DND-41 (cell line): ENCODE results near the gene ANKS1A.

Source experiments
- ATAC-seq: fragments of 200-7000 bp; cut with Tn5 transposase; 3 replicates; pipeline ENCODE4 v1.9.1; 2021; ENCODE audit warnings: low read depth; ENCODE audit not compliant: insufficient read depth
- DNase-seq: peaks from one replicate; pipeline ENCODE4 v3.0.0-alpha.2; 2020
- H2AFZ ChIP-seq: 2 replicates; pipeline ENCODE4 v1.6.0; 2012; ENCODE audit warnings: low read depth, low read length
- H3K27ac ChIP-seq: 2 replicates; pipeline ENCODE4 v1.5.1; 2012; ENCODE audit warnings: low read length, inconsistent platforms
- H3K27me3 ChIP-seq: fragments of 200-600 bp; sonication (generic); 2 replicates; pipeline ENCODE4 v1.6.0; 2012; ENCODE audit warnings: low read length, mild to moderate bottlenecking, inconsistent platforms; ENCODE audit not compliant: insufficient read depth, poor library complexity
- H3K36me3 ChIP-seq: 2 replicates; pipeline ENCODE4 v1.5.1; 2012; ENCODE audit warnings: low read length, inconsistent platforms; ENCODE audit not compliant: insufficient read depth
- H3K4me1 ChIP-seq: 2 replicates; pipeline ENCODE4 v1.5.1; 2012; ENCODE audit warnings: mild to moderate bottlenecking, low read length; ENCODE audit not compliant: insufficient read depth
- H3K4me2 ChIP-seq: 2 replicates; pipeline ENCODE4 v1.6.0; 2012; ENCODE audit warnings: mild to moderate bottlenecking, moderate library complexity, low read length, inconsistent platforms; ENCODE audit not compliant: insufficient read depth
- H3K4me3 ChIP-seq, 2 experiments: fragments of 200-600 bp in 1 of 2; shearing (Covaris generic) in 1 of 2; 2 replicates each; pipeline ENCODE4 v1.5.1; 2012 to 2016; ENCODE audit warnings: inconsistent platforms in 2 of 2, low read length in 2 of 2, mild to moderate bottlenecking in 2 of 2, low read depth in 1 of 2, moderate library complexity in 1 of 2
- H3K79me2 ChIP-seq: 2 replicates; pipeline ENCODE4 v1.6.0; 2012; ENCODE audit warnings: low read length, inconsistent platforms; ENCODE audit not compliant: insufficient read depth
- H3K9ac ChIP-seq: 2 replicates; pipeline ENCODE4 v1.6.0; 2012; ENCODE audit warnings: low read depth, mild to moderate bottlenecking, inconsistent platforms, low read length, moderate library complexity
- H3K9me3 ChIP-seq: 2 replicates; pipeline ENCODE4 v1.5.1; 2012; ENCODE audit warnings: low read length, moderate library complexity, mild to moderate bottlenecking, inconsistent platforms; ENCODE audit not compliant: insufficient read depth, severe bottlenecking
- H4K20me1 ChIP-seq: 2 replicates; pipeline ENCODE4 v1.6.0; 2012; ENCODE audit warnings: low read length; ENCODE audit not compliant: insufficient read depth
- EZH2 ChIP-seq: IDR thresholded peaks from 3 replicates; pipeline ENCODE4 v1.6.1; 2012; ENCODE audit warnings: borderline replicate concordance, low read depth, mild to moderate bottlenecking, moderate library complexity, low read length, inconsistent platforms; ENCODE audit not compliant: severe bottlenecking
- TF ChIP-seq, protein P1 (sequence below): IDR thresholded peaks from 2 replicates; pipeline ENCODE4 v1.5.1; 2012; ENCODE audit warnings: borderline replicate concordance, low read length, moderate library complexity, mild to moderate bottlenecking; ENCODE audit not compliant: poor library complexity, severe bottlenecking; ENCODE audit errors: extremely low read depth

Gene ANKS1A

DNA sequence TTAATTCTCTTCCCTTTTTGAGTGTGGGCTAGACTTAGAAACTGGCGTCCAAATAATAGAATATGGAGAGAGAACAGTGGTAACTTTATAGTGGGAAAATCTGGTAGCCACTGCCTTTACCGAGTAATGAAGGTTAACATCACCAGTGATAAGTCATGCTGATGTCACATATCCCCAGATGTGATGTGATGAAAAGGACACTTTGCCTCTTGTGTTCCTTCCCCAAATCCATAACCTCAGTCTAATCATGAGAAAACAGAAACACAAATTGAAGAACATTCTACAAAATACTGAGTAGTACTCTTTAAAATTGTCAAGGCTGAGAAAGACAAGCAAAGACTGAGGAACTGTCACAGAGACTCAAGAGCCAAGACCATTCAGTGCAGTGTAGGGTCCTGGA is 17.8 kb downstream of the ANKS1A start:
- TF ChIP-seq, protein P1, sequence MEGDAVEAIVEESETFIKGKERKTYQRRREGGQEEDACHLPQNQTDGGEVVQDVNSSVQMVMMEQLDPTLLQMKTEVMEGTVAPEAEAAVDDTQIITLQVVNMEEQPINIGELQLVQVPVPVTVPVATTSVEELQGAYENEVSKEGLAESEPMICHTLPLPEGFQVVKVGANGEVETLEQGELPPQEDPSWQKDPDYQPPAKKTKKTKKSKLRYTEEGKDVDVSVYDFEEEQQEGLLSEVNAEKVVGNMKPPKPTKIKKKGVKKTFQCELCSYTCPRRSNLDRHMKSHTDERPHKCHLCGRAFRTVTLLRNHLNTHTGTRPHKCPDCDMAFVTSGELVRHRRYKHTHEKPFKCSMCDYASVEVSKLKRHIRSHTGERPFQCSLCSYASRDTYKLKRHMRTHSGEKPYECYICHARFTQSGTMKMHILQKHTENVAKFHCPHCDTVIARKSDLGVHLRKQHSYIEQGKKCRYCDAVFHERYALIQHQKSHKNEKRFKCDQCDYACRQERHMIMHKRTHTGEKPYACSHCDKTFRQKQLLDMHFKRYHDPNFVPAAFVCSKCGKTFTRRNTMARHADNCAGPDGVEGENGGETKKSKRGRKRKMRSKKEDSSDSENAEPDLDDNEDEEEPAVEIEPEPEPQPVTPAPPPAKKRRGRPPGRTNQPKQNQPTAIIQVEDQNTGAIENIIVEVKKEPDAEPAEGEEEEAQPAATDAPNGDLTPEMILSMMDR: no peak
- TF ChIP-seq EZH2: no peak
- no peak for DNase-seq
- H3K79me2 ChIP-seq: no peaks in the 10 kb centered on the region
- H3K9me3 ChIP-seq: no peaks in the 10 kb centered on the region
- no peak overlapping the region for H3K9ac ChIP-seq
- H3K4me1 ChIP-seq: no peaks in the 10 kb centered on the region
- H2AFZ ChIP-seq: no peak overlapping the region
- H3K4me2 ChIP-seq: no peak overlapping the region
- no peak for ATAC-seq
- H3K36me3 ChIP-seq: no peaks in the 10 kb centered on the region
- H3K4me3 ChIP-seq: no peak overlapping the region
- H4K20me1 ChIP-seq: peaks cover 30% of the 10 kb centered on the region
- no peak overlapping the region for H3K27ac ChIP-seq
- no peaks in the 10 kb centered on the region for H3K27me3 ChIP-seq

GRCh38 chr6:34908194-34908593 is 19.1 kb downstream of the ANKS1A start:
- H2AFZ ChIP-seq: no peak overlapping the region
- H3K9me3 ChIP-seq: no peaks in the 10 kb centered on the region
- TF ChIP-seq, protein P1: no peak
- TF ChIP-seq EZH2: no peak
- no peak overlapping the region for H3K27ac ChIP-seq
- H3K4me2 ChIP-seq: no peak overlapping the region
- H3K36me3 ChIP-seq: no peaks in the 10 kb centered on the region
- no peaks in the 10 kb centered on the region for H3K27me3 ChIP-seq
- peaks cover 11% of the 10 kb centered on the region for H3K4me1 ChIP-seq
- DNase-seq: no peak
- no peak overlapping the region for H3K9ac ChIP-seq
- H3K4me3 ChIP-seq: no peak overlapping the region
- ATAC-seq: no peak
- no peaks in the 10 kb centered on the region for H3K79me2 ChIP-seq
- H4K20me1 ChIP-seq: peaks cover 42% of the 10 kb centered on the region

DNA sequence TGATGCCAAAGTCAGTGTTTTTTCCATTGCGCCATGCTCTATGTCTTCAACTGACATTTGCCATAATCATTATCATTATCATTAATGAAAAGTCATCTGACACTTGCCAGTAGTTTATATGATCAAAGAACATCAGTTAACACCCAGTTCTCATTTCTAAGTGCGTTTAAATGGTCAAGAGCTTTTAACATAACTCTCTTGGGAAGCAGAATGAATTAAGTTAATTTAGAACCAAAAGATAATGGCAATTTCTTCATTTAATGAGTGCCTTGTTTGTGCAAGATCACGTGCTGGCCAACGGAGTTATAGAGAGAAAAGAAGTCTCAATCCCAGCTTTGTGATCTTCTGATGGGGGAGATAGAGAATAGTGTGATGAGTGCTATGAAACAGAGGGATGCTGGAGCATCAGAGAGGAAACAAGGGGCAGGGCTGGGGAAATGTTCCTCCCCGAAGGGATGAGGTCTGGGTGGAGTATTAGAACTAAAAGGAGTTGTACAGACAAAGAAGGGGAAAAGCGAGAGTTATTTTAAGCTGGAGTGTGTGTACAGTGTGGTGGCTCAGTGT is 20.3 kb downstream of the ANKS1A start:
- H3K4me1 ChIP-seq: peaks cover 11% of the 10 kb centered on the region
- H3K27ac ChIP-seq: no peak overlapping the region
- H4K20me1 ChIP-seq: peaks cover 46% of the 10 kb centered on the region
- H2AFZ ChIP-seq: no peak overlapping the region
- ATAC-seq: no peak
- H3K36me3 ChIP-seq: no peaks in the 10 kb centered on the region
- no peaks in the 10 kb centered on the region for H3K9me3 ChIP-seq
- TF ChIP-seq, protein P1: no peak
- no peak for TF ChIP-seq EZH2
- H3K4me2 ChIP-seq: no peak overlapping the region
- no peak overlapping the region for H3K4me3 ChIP-seq
- DNase-seq: no peak
- no peak overlapping the region for H3K9ac ChIP-seq
- H3K79me2 ChIP-seq: no peaks in the 10 kb centered on the region
- no peaks in the 10 kb centered on the region for H3K27me3 ChIP-seq

DNA sequence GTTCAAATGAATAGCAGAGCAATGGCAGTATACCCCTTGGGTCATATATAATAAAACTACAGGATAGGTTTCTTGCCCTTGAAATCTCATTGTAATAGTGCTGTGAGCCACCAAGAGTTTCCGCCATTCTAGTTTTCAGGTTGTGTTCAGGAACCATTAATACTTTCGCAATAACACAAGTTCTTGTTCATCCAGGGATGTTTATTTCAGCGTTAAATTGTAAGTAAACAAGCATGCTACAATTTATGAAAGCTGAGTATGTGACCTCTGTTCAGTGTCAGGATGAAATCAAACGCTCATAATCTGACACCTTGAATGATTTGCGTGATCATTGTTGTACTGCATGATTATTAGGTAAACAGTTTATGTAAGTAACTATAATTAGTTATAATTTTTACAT is 22.8 kb downstream of the ANKS1A start:
- Histone ChIP-seq H3K36me3 (no peaks in the 10 kb centered on the region), H3K9me3 (no peaks in the 10 kb centered on the region), H3K4me2 (no peak overlapping the region), H2AFZ (no peak overlapping the region), H3K27ac (no peak overlapping the region), H3K4me3 (no peak overlapping the region), H3K27me3 (no peaks in the 10 kb centered on the region), H4K20me1 (peaks cover 52% of the 10 kb centered on the region), H3K79me2 (peaks cover 3% of the 10 kb centered on the region; the same call in 1 of the 2 replicates), H3K9ac (no peak overlapping the region), H3K4me1 (peaks cover 11% of the 10 kb centered on the region)
- ATAC-seq: no peak
- no peak for TF ChIP-seq EZH2
- TF ChIP-seq, protein P1: no peak
- no peak for DNase-seq
